B cell (primary cell): Measurements from ENCODE around the gene MRPL18. TPM values are rescaled to one million over a fixed set of nuclear protein-coding genes. Genes with fewer than 3 reads are reported as not detected.

Experiments
- ATAC-seq: fragments of 200-7000 bp; cut with Tn5 transposase; one replicate; pipeline ENCODE4 v1.10.0; 2021; ENCODE audit warnings: low read depth, mild to moderate bottlenecking, moderate number of reproducible peaks, moderate library complexity
- CTCF ChIA-PET: fragments of 350-600 bp; sonication (Branson Sonifier 250); formaldehyde crosslinking; loops from one replicate; lab custom pipeline; 2021; ENCODE audit warnings: antibody characterized with exemption, inconsistent platforms; lab: Charles Lee
- POLR2A ChIA-PET: fragments of 350-600 bp; sonication (Branson Sonifier 250); formaldehyde crosslinking; loops from one replicate; lab custom pipeline; 2021; ENCODE audit warnings: antibody characterized with exemption; lab: Charles Lee
- DNase-seq: peaks from one replicate; pipeline ENCODE4 v3.0.0; 2013
- H2AFZ ChIP-seq: 2 replicates; pipeline ENCODE4 v1.6.1; 2012; ENCODE audit warnings: mild to moderate bottlenecking, low read depth, low read length; ENCODE audit not compliant: insufficient read depth, poor library complexity, severe bottlenecking
- H3K27ac ChIP-seq, 2 donors: 1 replicate in 1 of 2; 2 replicates in 1 of 2; pipeline ENCODE4 v1.5.1; 2012 to 2013; ENCODE audit warnings: low read length in 2 of 2, mild to moderate bottlenecking in 2 of 2, moderate library complexity in 1 of 2
- H3K27me3 ChIP-seq, 4 experiments: fragments of 200-600 bp in 1 of 4; sonication (generic) in 1 of 4; replicated peaks in 1 of 4; 1 replicate in 2 of 4; 2 replicates in 2 of 4; pipeline versions ENCODE4 v1.6.1 to v1.7.0; 2013 to 2016; ENCODE audit warnings: low read length in 3 of 4, mild to moderate bottlenecking in 2 of 4, mixed read lengths in 1 of 4, moderate library complexity in 1 of 4; ENCODE audit not compliant: insufficient read depth in 4 of 4, control insufficient read depth in 3 of 4; ENCODE audit errors: control extremely low read depth in 1 of 4
- H3K36me3 ChIP-seq, 2 experiments: replicated peaks in 1 of 2; 1 replicate in 1 of 2; 2 replicates in 1 of 2; pipeline versions ENCODE4 v1.6.1 to v1.7.1; 2013; ENCODE audit warnings: low read length in 1 of 2; ENCODE audit not compliant: insufficient read depth in 2 of 2, control insufficient read depth in 1 of 2; ENCODE audit errors: control extremely low read depth in 1 of 2, extremely low read depth in 1 of 2
- H3K4me1 ChIP-seq, 2 donors: fragments of 200-600 bp in 1 of 2; sonication (generic) in 1 of 2; 1 replicate in 1 of 2; 2 replicates in 1 of 2; pipeline versions ENCODE4 v1.5.1 to v1.6.1; 2013 to 2017; ENCODE audit warnings: low read length in 2 of 2; ENCODE audit not compliant: control insufficient read depth in 2 of 2, insufficient read depth in 2 of 2
- H3K4me2 ChIP-seq: replicated peaks from 2 replicates; pipeline ENCODE3; 2012; ENCODE audit warnings: mild to moderate bottlenecking, low read depth, low read length; ENCODE audit not compliant: poor library complexity, severe bottlenecking
- H3K4me3 ChIP-seq, 5 experiments: fragments of 200-600 bp in 1 of 5; sonication (generic) in 1 of 5; 1 replicate in 3 of 5; 2 replicates in 2 of 5; pipeline versions ENCODE4 v1.5.1 to v1.7.0; 2011 to 2016; ENCODE audit warnings: low read length in 4 of 5, mild to moderate bottlenecking in 4 of 5, low read depth in 2 of 5, control low read depth in 1 of 5, moderate library complexity in 1 of 5; ENCODE audit not compliant: insufficient read depth in 1 of 5; ENCODE audit errors: control extremely low read depth in 1 of 5, extremely low read depth in 1 of 5
- H3K79me2 ChIP-seq: fragments of 200-600 bp; sonication (generic); one replicate; pipeline ENCODE4 v1.6.0; 2016; ENCODE audit warnings: low read length; ENCODE audit not compliant: control insufficient read depth, insufficient read depth
- H3K9ac ChIP-seq: fragments of 200-600 bp; sonication (generic); 2 replicates; pipeline ENCODE4 v1.6.1; 2017; ENCODE audit warnings: mild to moderate bottlenecking, low read length, moderate library complexity
- H3K9me3 ChIP-seq, 3 donors: one replicate each; pipeline versions ENCODE4 v1.6.1 to v1.7.1; 2013; ENCODE audit warnings: low read length in 2 of 3; ENCODE audit not compliant: control insufficient read depth in 2 of 3, insufficient read depth in 1 of 3; ENCODE audit errors: control extremely low read depth in 1 of 3
- H4K20me1 ChIP-seq: 2 replicates; pipeline ENCODE4 v1.6.0; 2012; ENCODE audit warnings: mild to moderate bottlenecking, low read length; ENCODE audit not compliant: insufficient read depth, control insufficient read depth, poor library complexity, severe bottlenecking
- H3K27ac Mint-ChIP-seq: one replicate; pipeline ENCODE4 v1.8.0; 2021; ENCODE audit warnings: mixed read lengths
- H3K27me3 Mint-ChIP-seq: one replicate; pipeline ENCODE4 v1.8.0; 2021; ENCODE audit warnings: mixed read lengths
- H3K4me1 Mint-ChIP-seq: one replicate; pipeline ENCODE4 v1.8.0; 2021; ENCODE audit warnings: mixed read lengths
- H3K4me3 Mint-ChIP-seq: one replicate; pipeline ENCODE4 v1.8.0; 2021; ENCODE audit warnings: mixed read lengths
- H3K9me3 Mint-ChIP-seq: one replicate; pipeline ENCODE4 v1.8.0; 2022; ENCODE audit warnings: mixed read lengths; ENCODE audit not compliant: insufficient read depth
- EZH2 ChIP-seq: IDR thresholded peaks from 2 replicates; pipeline ENCODE4 v1.6.1; 2012; ENCODE audit warnings: borderline replicate concordance, low read depth, mild to moderate bottlenecking, moderate library complexity, low read length; ENCODE audit not compliant: insufficient read depth, poor library complexity, severe bottlenecking
- WGBS: methylation state at CpG from one replicate; pipeline ENCODE4 v1.1.5; 2013; ENCODE audit warnings: missing lambda C conversion rate; ENCODE audit not compliant: insufficient coverage; 5-methylcytosine and 5-hydroxymethylcytosine counted together
- intact Hi-C: fragments of 100-400 bp; cut with micrococcal nuclease; formaldehyde crosslinking; loops from one replicate; pipeline ENCODE4 v1.10.0; 2022
- polyA plus RNA-seq: library from polyadenylated mRNA; depleted of rRNA; stranded (reverse); fragments of >200 nt; gene quantifications from 2 replicates; pipeline ENCODE4 v1.2.3, GENCODE V29; 2012
- total RNA-seq, 2 donors: library from RNA; stranded (reverse); fragments of 120-200 nt in 1 of 2; gene quantifications; 1 replicate in 1 of 2; 2 replicates in 1 of 2; pipeline versions ENCODE4 v1.2.3 to v1.2.4, GENCODE V29; 2013 to 2022
- TF ChIP-seq, protein P1 (sequence below): fragments of 200-600 bp; IDR thresholded peaks from one replicate; pipeline ENCODE4 v1.8.0; 2022; ENCODE audit warnings: antibody characterized with exemption, mild to moderate bottlenecking

The MRPL18 gene
- total and polyA plus RNA-seq, 2 donors (not counting 1 experiment from before 2014, with no cell fraction given), result 32.1 to 35.1 TPM

GRCh38 chr6:159817951-159818739 is 27.9 kb downstream of the MRPL18 start:
- no peaks in the 10 kb centered on the region for H4K20me1 ChIP-seq
- H3K36me3 ChIP-seq, result no peaks in the 10 kb centered on the region
- Mint-ChIP-seq H3K27ac (no peak overlapping the region), H3K4me1 (peaks cover 21% of the 10 kb centered on the region), H3K27me3 (no peaks in the 10 kb centered on the region), H3K9me3 (no peaks in the 10 kb centered on the region), H3K4me3 (no peak overlapping the region)
- no peak for TF ChIP-seq EZH2
- TF ChIP-seq, protein P1, sequence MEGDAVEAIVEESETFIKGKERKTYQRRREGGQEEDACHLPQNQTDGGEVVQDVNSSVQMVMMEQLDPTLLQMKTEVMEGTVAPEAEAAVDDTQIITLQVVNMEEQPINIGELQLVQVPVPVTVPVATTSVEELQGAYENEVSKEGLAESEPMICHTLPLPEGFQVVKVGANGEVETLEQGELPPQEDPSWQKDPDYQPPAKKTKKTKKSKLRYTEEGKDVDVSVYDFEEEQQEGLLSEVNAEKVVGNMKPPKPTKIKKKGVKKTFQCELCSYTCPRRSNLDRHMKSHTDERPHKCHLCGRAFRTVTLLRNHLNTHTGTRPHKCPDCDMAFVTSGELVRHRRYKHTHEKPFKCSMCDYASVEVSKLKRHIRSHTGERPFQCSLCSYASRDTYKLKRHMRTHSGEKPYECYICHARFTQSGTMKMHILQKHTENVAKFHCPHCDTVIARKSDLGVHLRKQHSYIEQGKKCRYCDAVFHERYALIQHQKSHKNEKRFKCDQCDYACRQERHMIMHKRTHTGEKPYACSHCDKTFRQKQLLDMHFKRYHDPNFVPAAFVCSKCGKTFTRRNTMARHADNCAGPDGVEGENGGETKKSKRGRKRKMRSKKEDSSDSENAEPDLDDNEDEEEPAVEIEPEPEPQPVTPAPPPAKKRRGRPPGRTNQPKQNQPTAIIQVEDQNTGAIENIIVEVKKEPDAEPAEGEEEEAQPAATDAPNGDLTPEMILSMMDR, result no peak
- no peak overlapping the region for H3K9ac ChIP-seq
- no peak overlapping the region for H3K27ac ChIP-seq
- ATAC-seq, result no peak
- H3K4me3 ChIP-seq, result no peak overlapping the region
- CTCF ChIA-PET, result no interaction called here
- H3K79me2 ChIP-seq, result no peaks in the 10 kb centered on the region
- H2AFZ ChIP-seq, result no peak overlapping the region
- POLR2A ChIA-PET, result no interaction called here
- intact Hi-C loops, result no loop called here
- no peaks in the 10 kb centered on the region for H3K9me3 ChIP-seq
- H3K4me2 ChIP-seq, result no peak overlapping the region
- H3K4me1 ChIP-seq, result peaks cover 18 to 23% of the 10 kb centered on the region in 2 donors
- no peaks in the 10 kb centered on the region for H3K27me3 ChIP-seq
- DNase-seq, result no peak
- WGBS, result 92% methylated on average over 17 of the region's 23 CpGs

GRCh38 chr6:159819098-159819497 is 28.8 kb downstream of the MRPL18 start:
- Histone ChIP-seq H3K9ac (no peak overlapping the region), H3K27ac (no peak overlapping the region), H3K4me1 (peaks cover 18 to 23% of the 10 kb centered on the region in 2 donors), H3K4me2 (peak overlapping the region; percentile 74), H3K27me3 (no peaks in the 10 kb centered on the region), H3K79me2 (no peaks in the 10 kb centered on the region), H3K4me3 (no peak overlapping the region), H3K36me3 (no peaks in the 10 kb centered on the region), H3K9me3 (peaks cover 0 to 7% (median 0%) of the 10 kb centered on the region in 3 donors), H2AFZ (peak overlapping the region; percentile 81), H4K20me1 (no peaks in the 10 kb centered on the region)
- peaks cover 3% of the 10 kb centered on the region for H3K9me3 Mint-ChIP-seq
- peaks cover 21% of the 10 kb centered on the region for H3K4me1 Mint-ChIP-seq
- DNase-seq (no peak), ATAC-seq (no peak)
- H3K4me3 Mint-ChIP-seq, result peak overlapping the region; percentile 87
- CTCF ChIA-PET, result no interaction called here
- no peak overlapping the region for H3K27ac Mint-ChIP-seq
- TF ChIP-seq, protein P1, result no peak
- no peak for TF ChIP-seq EZH2
- intact Hi-C loops, result no loop called here
- 99% methylated on average over 16 of the region's 16 CpGs for WGBS
- POLR2A ChIA-PET, result no interaction called here
- H3K27me3 Mint-ChIP-seq, result no peaks in the 10 kb centered on the region
